SU-DHL-6 (cell line): Measurements from ENCODE around the gene MOB3B.

ENCODE experiments used
- H2AFZ ChIP-seq: fragments of 200-600 bp; sonication (generic); 2 replicates; pipeline ENCODE4 v1.6.1; 2014; ENCODE audit warnings: low read depth, mild to moderate bottlenecking, moderate library complexity, mixed read lengths, antibody characterized with exemption, low read length; ENCODE audit not compliant: severe bottlenecking
- H3F3A ChIP-seq: fragments of 200-600 bp; shearing (Covaris generic); 2 replicates; pipeline ENCODE4 v1.6.0; 2016; ENCODE audit warnings: antibody characterized with exemption, mild to moderate bottlenecking; ENCODE audit not compliant: insufficient read depth
- H3K27ac ChIP-seq: fragments of 200-600 bp; sonication (generic); 2 replicates; pipeline ENCODE4 v1.5.1; 2016; ENCODE audit warnings: low read depth, mild to moderate bottlenecking, low read length, moderate library complexity, mixed read lengths
- H3K27me3 ChIP-seq: fragments of 200-600 bp; sonication (generic), shearing (Covaris generic); 2 replicates; pipeline ENCODE4 v1.6.0; 2014; ENCODE audit warnings: mild to moderate bottlenecking, low read length
- H3K36me3 ChIP-seq: fragments of 200-600 bp; sonication (generic); 2 replicates; pipeline ENCODE4 v1.6.1; 2014; ENCODE audit warnings: mild to moderate bottlenecking, low read length, mixed read lengths
- H3K4me2 ChIP-seq: fragments of 300-600, 200-600 bp; shearing (Covaris generic), sonication (generic); 2 replicates; pipeline ENCODE4 v1.6.0; 2014; ENCODE audit warnings: low read length, low read depth, mild to moderate bottlenecking; ENCODE audit not compliant: poor library complexity, severe bottlenecking
- H3K4me3 ChIP-seq: fragments of 200-600 bp; sonication (generic); 2 replicates; pipeline ENCODE4 v1.5.1; 2014; ENCODE audit warnings: antibody characterized with exemption, low read length, mild to moderate bottlenecking, mixed read lengths; ENCODE audit not compliant: insufficient read depth, poor library complexity, severe bottlenecking
- H3K79me2 ChIP-seq: fragments of 200-600 bp; sonication (generic); 2 replicates; pipeline ENCODE4 v1.6.1; 2014; ENCODE audit warnings: mild to moderate bottlenecking, low read length, moderate library complexity; ENCODE audit not compliant: insufficient read depth
- H3K9ac ChIP-seq: fragments of 200-600 bp; sonication (generic); 2 replicates; pipeline ENCODE4 v1.7.0; 2014; ENCODE audit warnings: mild to moderate bottlenecking, low read length
- H3K9me2 ChIP-seq: fragments of 200-600 bp; sonication (generic); replicated peaks from 2 replicates; pipeline ENCODE4 v1.6.1; 2014; ENCODE audit warnings: low read length; ENCODE audit not compliant: insufficient read depth
- H3K9me3 ChIP-seq: fragments of 200-600 bp; sonication (generic); 2 replicates; pipeline ENCODE4 v1.6.1; 2014; ENCODE audit warnings: low read length, mixed read lengths; ENCODE audit not compliant: insufficient read depth
- H4K20me1 ChIP-seq: fragments of 200-600 bp; sonication (generic); 2 replicates; pipeline ENCODE4 v1.6.1; 2014; ENCODE audit warnings: low read depth, mild to moderate bottlenecking, antibody characterized with exemption, low read length, moderate library complexity, mixed read lengths
- CTCF ChIP-seq: fragments of 200-600 bp; sonication (generic); IDR thresholded peaks from one replicate; pipeline ENCODE4 v1.5.1; 2017; ENCODE audit warnings: antibody characterized with exemption, mild to moderate bottlenecking, low read length, moderate library complexity; ENCODE audit not compliant: insufficient read depth, poor library complexity, severe bottlenecking
- EZH2phosphoT487 ChIP-seq: fragments of 200-600 bp; sonication (generic), shearing (Covaris generic); conservative IDR thresholded peaks from 2 replicates; pipeline ENCODE4 v1.6.1; 2018; ENCODE audit warnings: mild to moderate bottlenecking, antibody characterized with exemption, low read length, moderate library complexity, mixed read lengths

MOB3B gene

GRCh38 chr9:27428551-27428950, 101.1 kb downstream of the MOB3B start:
- H3K4me2 ChIP-seq: no peak overlapping the region
- H3K27ac ChIP-seq: no peak overlapping the region
- no peaks in the 10 kb centered on the region for H3K9me3 ChIP-seq
- no peak overlapping the region for H3K4me3 ChIP-seq
- TF ChIP-seq EZH2phosphoT487 (no peak), CTCF (no peak)
- no peak overlapping the region for H3K9ac ChIP-seq
- H4K20me1 ChIP-seq: no peaks in the 10 kb centered on the region
- H3K27me3 ChIP-seq: no peaks in the 10 kb centered on the region
- no peaks in the 10 kb centered on the region for H3K9me2 ChIP-seq
- no peaks in the 10 kb centered on the region for H3F3A ChIP-seq
- H3K79me2 ChIP-seq: no peaks in the 10 kb centered on the region
- no peaks in the 10 kb centered on the region for H3K36me3 ChIP-seq
- H2AFZ ChIP-seq: no peak overlapping the region

- TF ChIP-seq CTCF (no peak), EZH2phosphoT487 (no peak)
- H3F3A ChIP-seq: no peaks in the 10 kb centered on the region
- no peaks in the 10 kb centered on the region for H3K27me3 ChIP-seq
- H2AFZ ChIP-seq: no peak overlapping the region
- H3K79me2 ChIP-seq: no peaks in the 10 kb centered on the region
- H3K4me2 ChIP-seq: no peak overlapping the region
- no peak overlapping the region for H3K4me3 ChIP-seq
- H3K9me3 ChIP-seq: no peaks in the 10 kb centered on the region
- H3K36me3 ChIP-seq: no peaks in the 10 kb centered on the region
- no peak overlapping the region for H3K27ac ChIP-seq
- no peaks in the 10 kb centered on the region for H4K20me1 ChIP-seq
- no peak overlapping the region for H3K9ac ChIP-seq
- no peaks in the 10 kb centered on the region for H3K9me2 ChIP-seq
These were observed 102.4 kb downstream of the MOB3B start for GRCh38 chr9:27427272-27427643.

GRCh38 chr9:27426511-27427271, 102.9 kb downstream of the MOB3B start:
- H3K9me2 ChIP-seq: no peaks in the 10 kb centered on the region

More at GRCh38 chr9:27426511-27427271, 102.9 kb downstream of the MOB3B start:
- Histone ChIP-seq H3K4me2 (no peak overlapping the region), H3K9me3 (no peaks in the 10 kb centered on the region), H4K20me1 (no peaks in the 10 kb centered on the region), H3K27me3 (no peaks in the 10 kb centered on the region), H2AFZ (no peak overlapping the region), H3K36me3 (no peaks in the 10 kb centered on the region), H3F3A (no peaks in the 10 kb centered on the region), H3K9ac (no peak overlapping the region), H3K27ac (no peak overlapping the region), H3K79me2 (no peaks in the 10 kb centered on the region), H3K4me3 (no peak overlapping the region)
- no peak for TF ChIP-seq CTCF
- no peak for TF ChIP-seq EZH2phosphoT487
